DOHH2 (cell line): Measurements from ENCODE around the gene SCD5.

ENCODE experiments used
- H3F3A ChIP-seq: fragments of 200-600 bp; sonication (generic), shearing (Covaris generic); 2 replicates; pipeline ENCODE4 v1.6.0; 2016; ENCODE audit warnings: antibody characterized with exemption, mild to moderate bottlenecking; ENCODE audit not compliant: control insufficient read depth, insufficient read depth
- H3K27ac ChIP-seq: fragments of 200-600 bp; sonication (generic); 2 replicates; pipeline ENCODE4 v1.5.1; 2014; ENCODE audit warnings: low read depth, mild to moderate bottlenecking, low read length, moderate library complexity
- H3K27me3 ChIP-seq: fragments of 200-600 bp; sonication (generic); 2 replicates; pipeline ENCODE4 v1.6.1; 2014; ENCODE audit warnings: mild to moderate bottlenecking, low read length, mixed read lengths; ENCODE audit not compliant: control insufficient read depth
- H3K36me3 ChIP-seq: fragments of 200-600 bp; sonication (generic); 2 replicates; pipeline ENCODE4 v1.6.1; 2014; ENCODE audit warnings: mild to moderate bottlenecking, low read length, moderate library complexity, mixed read lengths; ENCODE audit not compliant: control insufficient read depth
- H3K4me1 ChIP-seq: fragments of 200-600 bp; sonication (generic); 2 replicates; pipeline ENCODE4 v1.6.1; 2014; ENCODE audit warnings: mild to moderate bottlenecking, low read length, mixed read lengths; ENCODE audit not compliant: control insufficient read depth
- H3K4me2 ChIP-seq: fragments of 200-600 bp; sonication (generic); 2 replicates; pipeline ENCODE4 v1.6.0; 2014; ENCODE audit warnings: mild to moderate bottlenecking, low read length, moderate library complexity
- H3K4me3 ChIP-seq: fragments of 200-600 bp; sonication (generic); 2 replicates; pipeline ENCODE4 v1.5.1; 2014; ENCODE audit warnings: mild to moderate bottlenecking, low read length, mixed read lengths
- H3K79me2 ChIP-seq: fragments of 200-600 bp; sonication (generic); 2 replicates; pipeline ENCODE4 v1.6.1; 2014; ENCODE audit warnings: mild to moderate bottlenecking, low read length, mixed read lengths; ENCODE audit not compliant: control insufficient read depth
- H3K9me2 ChIP-seq: fragments of 200-600 bp; sonication (generic); replicated peaks from 2 replicates; pipeline ENCODE4 v1.6.1; 2014; ENCODE audit warnings: mild to moderate bottlenecking, low read length, mixed read lengths; ENCODE audit not compliant: control insufficient read depth
- H3K9me3 ChIP-seq: fragments of 200-600 bp; sonication (generic); 2 replicates; pipeline ENCODE4 v1.6.1; 2014; ENCODE audit warnings: antibody characterized with exemption, low read length, mixed read lengths; ENCODE audit not compliant: control insufficient read depth, insufficient read depth
- H4K20me1 ChIP-seq: fragments of 200-600 bp; sonication (generic); 2 replicates; pipeline ENCODE4 v1.6.0; 2014; ENCODE audit warnings: low read depth, mild to moderate bottlenecking, antibody characterized with exemption, low read length, moderate library complexity; ENCODE audit not compliant: control insufficient read depth, insufficient read depth
- EZH2phosphoT487 ChIP-seq: fragments of 200-600 bp; sonication (generic); IDR thresholded peaks from 2 replicates; pipeline ENCODE4 v1.6.1; 2017; ENCODE audit warnings: borderline replicate concordance, mild to moderate bottlenecking, antibody characterized with exemption, low read length, moderate library complexity, mixed read lengths
- TF ChIP-seq, protein P1 (sequence below): fragments of 200-600 bp; sonication (generic); IDR thresholded peaks from one replicate; pipeline ENCODE4 v1.5.1; 2014; ENCODE audit warnings: antibody characterized with exemption, mild to moderate bottlenecking, low read depth, low read length; ENCODE audit not compliant: poor library complexity, severe bottlenecking

SCD5 gene

DNA sequence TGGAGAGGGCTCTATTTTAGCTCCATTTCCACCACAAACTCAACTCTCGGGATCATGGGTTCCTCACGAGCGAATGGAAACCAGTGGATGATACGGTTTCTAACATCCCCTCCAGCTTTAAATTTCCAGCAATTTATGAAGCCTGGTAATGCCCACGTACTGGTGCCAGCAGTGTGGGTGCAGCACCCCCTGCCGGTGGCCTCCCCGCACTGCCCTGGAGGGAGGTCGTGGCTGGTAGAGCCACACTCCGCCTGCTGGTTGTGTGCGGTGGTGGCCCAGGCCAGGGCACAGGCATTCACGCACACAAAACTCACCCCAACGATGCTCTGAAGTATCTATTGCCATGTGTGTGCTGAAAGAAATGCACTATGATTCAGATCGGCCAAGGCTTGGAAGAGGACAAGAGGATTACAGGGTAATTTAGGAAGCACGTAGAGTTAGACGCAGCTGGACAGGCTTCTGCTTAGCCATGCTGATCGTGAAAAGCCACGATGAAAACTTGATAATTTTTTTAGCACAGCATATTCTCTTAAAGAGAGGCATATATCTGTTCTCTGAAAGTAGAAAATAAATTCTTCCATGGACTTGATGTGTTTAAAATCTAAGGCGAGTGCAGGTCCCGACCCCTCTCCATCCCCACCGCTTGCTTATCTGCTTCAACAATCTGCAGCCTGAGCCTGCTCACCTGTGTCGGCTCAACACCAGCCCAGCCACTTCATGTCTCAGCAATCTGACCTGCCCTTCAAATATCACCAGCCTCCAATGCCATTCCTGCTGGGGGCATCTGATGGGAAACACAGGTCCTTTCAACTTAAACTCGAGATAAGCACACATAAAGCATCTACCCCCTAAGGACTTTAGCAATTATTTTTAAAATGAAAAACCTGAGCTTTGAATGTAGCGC is 59.1 kb downstream of the SCD5 start:
- Histone ChIP-seq H4K20me1 (no peaks in the 10 kb centered on the region), H3K27me3 (no peaks in the 10 kb centered on the region), H3K36me3 (no peaks in the 10 kb centered on the region), H3K9me2 (no peaks in the 10 kb centered on the region), H3K4me3 (no peak overlapping the region), H3K9me3 (no peaks in the 10 kb centered on the region), H3F3A (no peaks in the 10 kb centered on the region), H3K4me2 (no peak overlapping the region), H3K27ac (no peak overlapping the region), H3K79me2 (no peaks in the 10 kb centered on the region), H3K4me1 (peaks cover 7% of the 10 kb centered on the region)
- no peak for TF ChIP-seq EZH2phosphoT487
- TF ChIP-seq, protein P1, sequence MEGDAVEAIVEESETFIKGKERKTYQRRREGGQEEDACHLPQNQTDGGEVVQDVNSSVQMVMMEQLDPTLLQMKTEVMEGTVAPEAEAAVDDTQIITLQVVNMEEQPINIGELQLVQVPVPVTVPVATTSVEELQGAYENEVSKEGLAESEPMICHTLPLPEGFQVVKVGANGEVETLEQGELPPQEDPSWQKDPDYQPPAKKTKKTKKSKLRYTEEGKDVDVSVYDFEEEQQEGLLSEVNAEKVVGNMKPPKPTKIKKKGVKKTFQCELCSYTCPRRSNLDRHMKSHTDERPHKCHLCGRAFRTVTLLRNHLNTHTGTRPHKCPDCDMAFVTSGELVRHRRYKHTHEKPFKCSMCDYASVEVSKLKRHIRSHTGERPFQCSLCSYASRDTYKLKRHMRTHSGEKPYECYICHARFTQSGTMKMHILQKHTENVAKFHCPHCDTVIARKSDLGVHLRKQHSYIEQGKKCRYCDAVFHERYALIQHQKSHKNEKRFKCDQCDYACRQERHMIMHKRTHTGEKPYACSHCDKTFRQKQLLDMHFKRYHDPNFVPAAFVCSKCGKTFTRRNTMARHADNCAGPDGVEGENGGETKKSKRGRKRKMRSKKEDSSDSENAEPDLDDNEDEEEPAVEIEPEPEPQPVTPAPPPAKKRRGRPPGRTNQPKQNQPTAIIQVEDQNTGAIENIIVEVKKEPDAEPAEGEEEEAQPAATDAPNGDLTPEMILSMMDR: peak; percentile 100

DNA sequence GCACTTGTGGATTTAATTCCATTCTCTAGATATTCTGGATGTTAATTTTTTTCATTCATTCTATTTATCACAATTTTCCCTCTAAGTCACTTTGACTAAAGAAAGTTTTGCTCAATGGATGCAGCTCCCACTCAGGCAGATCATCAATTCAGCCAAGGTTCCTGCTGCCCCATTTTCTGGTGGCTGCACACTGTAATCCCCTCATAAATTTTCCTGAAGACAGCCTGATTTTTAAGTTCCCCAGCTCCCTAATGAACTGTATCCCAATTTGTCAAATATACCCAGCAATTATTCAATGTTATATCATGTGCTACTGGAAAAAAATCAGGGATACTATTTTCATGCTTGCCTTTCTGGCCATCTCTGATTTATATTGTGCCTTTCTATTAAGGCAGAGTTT is 61.2 kb downstream of the SCD5 start:
- no peak overlapping the region for H3K4me3 ChIP-seq
- H3K27me3 ChIP-seq: no peaks in the 10 kb centered on the region
- no peaks in the 10 kb centered on the region for H3F3A ChIP-seq
- H3K27ac ChIP-seq: no peak overlapping the region
- no peaks in the 10 kb centered on the region for H3K36me3 ChIP-seq
- peaks cover 7% of the 10 kb centered on the region for H3K4me1 ChIP-seq
- no peaks in the 10 kb centered on the region for H3K9me2 ChIP-seq
- H3K4me2 ChIP-seq: no peak overlapping the region
- H3K9me3 ChIP-seq: no peaks in the 10 kb centered on the region
- TF ChIP-seq EZH2phosphoT487: no peak
- TF ChIP-seq, protein P1: no peak
- H4K20me1 ChIP-seq: no peaks in the 10 kb centered on the region
- no peaks in the 10 kb centered on the region for H3K79me2 ChIP-seq

DNA sequence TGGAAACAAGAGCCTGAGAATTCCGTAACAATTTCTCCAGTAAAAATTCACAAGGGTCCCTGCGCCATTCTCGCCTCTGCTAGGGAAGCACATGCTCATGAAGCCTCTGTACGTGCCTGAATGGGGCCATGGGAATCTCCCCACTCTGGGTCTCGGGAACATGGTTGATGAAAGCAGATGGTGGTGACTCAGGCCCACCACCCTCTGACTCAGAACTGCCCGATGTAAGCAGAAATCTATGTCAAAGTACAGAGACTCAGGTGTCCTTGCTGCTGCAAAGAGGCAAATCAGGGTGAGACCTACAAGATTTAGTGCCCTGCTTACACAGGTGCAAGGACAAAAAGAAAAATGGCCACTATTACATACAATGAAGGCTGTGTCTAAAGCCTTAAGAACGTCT is 65.0 kb downstream of the SCD5 start:
- no peak overlapping the region for H3K4me2 ChIP-seq
- no peaks in the 10 kb centered on the region for H3K79me2 ChIP-seq
- no peak overlapping the region for H3K4me3 ChIP-seq
- no peaks in the 10 kb centered on the region for H3K9me2 ChIP-seq
- H3K27me3 ChIP-seq: no peaks in the 10 kb centered on the region
- H3K9me3 ChIP-seq: no peaks in the 10 kb centered on the region
- no peaks in the 10 kb centered on the region for H3K36me3 ChIP-seq
- H4K20me1 ChIP-seq: no peaks in the 10 kb centered on the region
- H3K4me1 ChIP-seq: peaks cover 4% of the 10 kb centered on the region; the same call in 1 of the 2 replicates
- H3F3A ChIP-seq: no peaks in the 10 kb centered on the region
- H3K27ac ChIP-seq: no peak overlapping the region
- TF ChIP-seq, protein P1: no peak
- no peak for TF ChIP-seq EZH2phosphoT487
